Measurements from ENCODE around the gene G6PC1.
"Not testable (repeated sequence)": the region's sequence is repeated elsewhere in the genome, so short reads cannot be mapped to it uniquely, and the experiment has no call there.

Gene G6PC1

GRCh38 chr17:42873932-42874695 is 26.5 kb upstream of the G6PC1 start:
- not testable (repeated sequence) for DNase-seq

GRCh38 chr17:42877037-42877436 is 23.6 kb upstream of the G6PC1 start:
- no peak for DNase-seq

GRCh38 chr17:42878123-42878880 is 22.3 kb upstream of the G6PC1 start:
- DNase-seq: no peak

GRCh38 chr17:42878924-42879595 is 21.5 kb upstream of the G6PC1 start:
- no peak for DNase-seq

- DNase-seq: no peak
Measured at GRCh38 chr17:42879596-42879985, 21.0 kb upstream of the G6PC1 start.

- DNase-seq: no peak
Measured at GRCh38 chr17:42880776-42881310, 19.8 kb upstream of the G6PC1 start.

- DNase-seq: not testable (repeated sequence)
Measured at GRCh38 chr17:42881706-42882105, 18.9 kb upstream of the G6PC1 start.

- no peak for DNase-seq
Measured at GRCh38 chr17:42882166-42882565, 18.4 kb upstream of the G6PC1 start.

- DNase-seq: no peak
Measured at GRCh38 chr17:42883802-42884558, 16.6 kb upstream of the G6PC1 start.

GRCh38 chr17:42885806-42886205 is 14.8 kb upstream of the G6PC1 start:
- not testable (repeated sequence) for DNase-seq

- no peak for DNase-seq
Measured at GRCh38 chr17:42886283-42887176, 14.1 kb upstream of the G6PC1 start.

- no peak for DNase-seq
Measured at GRCh38 chr17:42889809-42890208, 10.8 kb upstream of the G6PC1 start.

GRCh38 chr17:42891539-42892152 is 9.0 kb upstream of the G6PC1 start:
- DNase-seq: no peak

GRCh38 chr17:42893359-42893758 is 7.2 kb upstream of the G6PC1 start:
- no peak for DNase-seq

GRCh38 chr17:42894283-42895184 is 6.1 kb upstream of the G6PC1 start:
- DNase-seq: no peak

- DNase-seq: no peak
Measured at GRCh38 chr17:42895185-42895555, 5.4 kb upstream of the G6PC1 start.

GRCh38 chr17:42898147-42898811 is 2.3 kb upstream of the G6PC1 start:
- no peak for DNase-seq

GRCh38 chr17:42899981-42900380 is 618 bp upstream of the G6PC1 start:
- not testable (repeated sequence) for DNase-seq

- DNase-seq: no peak
Measured at GRCh38 chr17:42901535-42902229, 1.1 kb downstream of the G6PC1 start.

All from stimulated activated CD4-positive, alpha-beta T cell treated with anti-CD3 and anti-CD28 coated beads, Interleukin-4, amount 100 ng/mL, for 4 hours (primary cell).